GM12873 (cell line): ENCODE results near the gene GALNT12.

Experiments used
- CTCF ChIP-seq: IDR thresholded peaks from 2 replicates; pipeline ENCODE4 v1.5.1; 2012; ENCODE audit warnings: low read depth, mild to moderate bottlenecking, moderate library complexity, low read length, control low read depth; ENCODE audit not compliant: insufficient read depth; ENCODE audit errors: missing control alignments

Gene GALNT12

GRCh38 chr9:98838868-98839565, 31.5 kb downstream of the GALNT12 start:
- no peak for TF ChIP-seq CTCF

GRCh38 chr9:98839724-98840123, 32.3 kb downstream of the GALNT12 start:
- no peak for TF ChIP-seq CTCF

- TF ChIP-seq CTCF, result no peak
Measured at GRCh38 chr9:98842510-98842909, 35.0 kb downstream of the GALNT12 start.

GRCh38 chr9:98846081-98846480, 38.6 kb downstream of the GALNT12 start:
- TF ChIP-seq CTCF, result no peak

GRCh38 chr9:98846879-98847278, 39.4 kb downstream of the GALNT12 start:
- TF ChIP-seq CTCF, result no peak

- TF ChIP-seq CTCF, result peak; percentile 98
Measured at GRCh38 chr9:98848450-98849149, 41.1 kb downstream of the GALNT12 start.

GRCh38 chr9:98849563-98849962, 42.1 kb downstream of the GALNT12 start:
- TF ChIP-seq CTCF, result no peak
